Mucosa of stomach (tissue), 1 donor: ENCODE data around the gene ZNF726.
"Not testable (repeated sequence)": the region's sequence is repeated elsewhere in the genome, so short reads cannot be mapped to it uniquely, and the experiment has no call there.

Source experiments
- H3K27me3 ChIP-seq: one replicate; pipeline ENCODE4 v1.7.0; 2013; ENCODE audit warnings: mild to moderate bottlenecking, low read length; ENCODE audit not compliant: control insufficient read depth, insufficient read depth
- H3K36me3 ChIP-seq: one replicate; pipeline ENCODE4 v1.7.0; 2013; ENCODE audit warnings: low read length; ENCODE audit not compliant: control insufficient read depth, insufficient read depth
- H3K4me1 ChIP-seq: one replicate; pipeline ENCODE4 v1.7.0; 2013; ENCODE audit warnings: mild to moderate bottlenecking, low read length; ENCODE audit not compliant: control insufficient read depth, insufficient read depth
- H3K4me3 ChIP-seq: one replicate; pipeline ENCODE4 v1.7.0; 2013; ENCODE audit warnings: low read length
- H3K9ac ChIP-seq: one replicate; pipeline ENCODE4 v1.7.0; 2013; ENCODE audit warnings: mild to moderate bottlenecking, low read length, moderate library complexity
- H3K9me3 ChIP-seq: one replicate; pipeline ENCODE4 v1.7.0; 2013; ENCODE audit warnings: mild to moderate bottlenecking, low read length, moderate library complexity; ENCODE audit not compliant: control insufficient read depth
- donor health status: Pancreatic carcinoma.

ZNF726 gene

GRCh38 chr19:23914402-23915286 lies at the start of gene ZNF726:
ZNF726 (plus strand) TSS chr19:23914886; CDS start chr19:23914995, 109 bp downstream.
- Histone ChIP-seq H3K36me3 (no peaks in the 10 kb centered on the region), H3K4me3 (peak within 1 kb of the TSS; percentile 69), H3K9me3 (no peaks in the 10 kb centered on the region), H3K27me3 (no peaks in the 10 kb centered on the region), H3K9ac (peak within 1 kb of the TSS; percentile 74), H3K4me1 (no peaks in the 10 kb centered on the region)

DNA sequence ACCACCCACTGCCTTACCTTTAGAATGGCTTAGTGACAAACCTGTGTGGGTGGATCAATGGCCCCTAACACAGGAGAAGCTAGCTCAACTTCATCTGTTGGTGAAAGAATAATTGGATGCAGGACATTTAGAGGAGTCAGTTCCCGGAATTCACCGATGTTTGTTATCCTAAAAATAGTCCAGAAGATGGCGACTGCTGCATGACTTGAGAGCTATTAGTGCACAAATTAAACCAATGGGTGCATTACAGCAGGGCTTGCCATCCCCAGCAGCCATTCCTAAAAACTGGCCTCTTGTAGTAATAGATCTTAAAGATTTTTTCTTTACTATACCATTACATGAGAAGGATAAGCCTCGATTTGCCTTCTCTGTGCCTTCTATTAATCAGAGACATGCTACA lies 46.8 kb upstream of the ZNF726 start:
- Histone ChIP-seq H3K9ac (no peak overlapping the region), H3K4me3 (no peak overlapping the region), H3K27me3 (no peaks in the 10 kb centered on the region), H3K36me3 (no peaks in the 10 kb centered on the region), H3K4me1 (no peaks in the 10 kb centered on the region), H3K9me3 (no peaks in the 10 kb centered on the region)

- H3K4me1 ChIP-seq, result no peaks in the 10 kb centered on the region
- no peaks in the 10 kb centered on the region for H3K9me3 ChIP-seq
- no peak overlapping the region for H3K4me3 ChIP-seq
- H3K9ac ChIP-seq, result no peak overlapping the region
- H3K27me3 ChIP-seq, result no peaks in the 10 kb centered on the region
- H3K36me3 ChIP-seq, result no peaks in the 10 kb centered on the region
Observed at GRCh38 chr19:23868630-23869029, 46.1 kb upstream of the ZNF726 start.

DNA sequence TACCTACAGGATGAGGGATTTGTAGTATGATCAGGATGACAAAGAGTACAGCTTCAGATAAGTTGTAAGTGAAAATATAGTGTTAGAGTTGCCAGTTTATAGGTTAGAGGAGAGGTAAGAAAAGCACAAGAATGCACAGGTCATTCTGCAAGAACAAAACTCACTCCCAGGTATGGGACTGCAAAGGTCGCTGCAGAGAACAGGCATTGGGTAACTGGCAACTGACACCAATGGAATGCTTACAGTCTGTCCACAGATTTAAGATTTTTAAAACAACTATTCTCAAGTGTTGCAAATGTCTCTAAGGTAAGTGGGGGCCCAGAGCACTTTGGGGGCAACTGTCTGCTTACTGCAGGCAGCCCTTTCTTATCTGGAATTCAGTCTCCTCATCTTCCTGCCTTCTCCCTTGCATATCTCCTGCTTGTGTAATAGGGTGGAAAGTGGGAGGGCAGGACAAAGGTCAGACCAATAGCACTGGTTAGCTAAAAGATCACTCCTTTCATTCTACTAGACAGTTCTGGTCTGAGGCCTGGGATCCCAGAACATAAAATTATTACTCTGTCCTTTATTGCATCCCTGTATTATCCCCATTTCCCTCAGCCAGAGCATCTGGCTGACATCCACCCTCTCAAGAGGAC lies 42.3 kb upstream of the ZNF726 start:
- H3K4me3 ChIP-seq, result no peak overlapping the region
- H3K27me3 ChIP-seq, result no peaks in the 10 kb centered on the region

GRCh38 chr19:23876261-23876660 lies 38.4 kb upstream of the ZNF726 start:
- Histone ChIP-seq H3K27me3 (no peaks in the 10 kb centered on the region), H3K9me3 (no peaks in the 10 kb centered on the region), H3K36me3 (no peaks in the 10 kb centered on the region), H3K9ac (no peak overlapping the region), H3K4me3 (no peak overlapping the region), H3K4me1 (no peaks in the 10 kb centered on the region)

More for the DNA sequence above, 42.3 kb upstream of the ZNF726 start:
- Histone ChIP-seq H3K36me3 (no peaks in the 10 kb centered on the region), H3K9ac (no peak overlapping the region), H3K9me3 (no peaks in the 10 kb centered on the region), H3K4me1 (no peaks in the 10 kb centered on the region)

- not testable (repeated sequence) for H3K4me1 ChIP-seq
Observed at GRCh38 chr19:23876756-23877155, 37.9 kb upstream of the ZNF726 start.

DNA sequence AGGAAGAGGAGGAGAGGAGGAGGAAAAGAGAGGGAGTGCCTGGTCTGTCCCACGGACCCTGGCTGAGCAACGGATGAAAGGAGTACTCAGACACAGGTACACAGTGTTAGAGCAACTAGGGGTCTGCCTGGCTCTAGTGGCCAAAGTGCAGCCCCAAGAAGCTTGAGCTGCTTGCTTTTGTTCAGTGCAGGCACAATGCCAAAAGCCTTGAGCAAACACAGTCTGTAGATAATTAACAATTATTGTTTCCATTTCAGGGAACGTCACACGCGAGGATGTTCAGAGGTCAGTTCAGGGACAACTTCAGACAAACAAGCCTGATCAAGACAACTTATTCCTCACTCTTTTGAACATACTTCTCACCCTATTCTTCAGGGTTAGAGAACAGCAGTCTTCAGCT lies 32.2 kb upstream of the ZNF726 start:
- Histone ChIP-seq H3K36me3 (no peaks in the 10 kb centered on the region), H3K4me3 (no peak overlapping the region), H3K4me1 (peaks cover 3% of the 10 kb centered on the region), H3K9me3 (no peaks in the 10 kb centered on the region), H3K27me3 (no peaks in the 10 kb centered on the region), H3K9ac (no peak overlapping the region)

More at GRCh38 chr19:23876756-23877155, 37.9 kb upstream of the ZNF726 start:
- H3K36me3 ChIP-seq, H3K4me3 ChIP-seq, H3K9me3 ChIP-seq, H3K9ac ChIP-seq, H3K27me3 ChIP-seq: not testable (repeated sequence)

DNA sequence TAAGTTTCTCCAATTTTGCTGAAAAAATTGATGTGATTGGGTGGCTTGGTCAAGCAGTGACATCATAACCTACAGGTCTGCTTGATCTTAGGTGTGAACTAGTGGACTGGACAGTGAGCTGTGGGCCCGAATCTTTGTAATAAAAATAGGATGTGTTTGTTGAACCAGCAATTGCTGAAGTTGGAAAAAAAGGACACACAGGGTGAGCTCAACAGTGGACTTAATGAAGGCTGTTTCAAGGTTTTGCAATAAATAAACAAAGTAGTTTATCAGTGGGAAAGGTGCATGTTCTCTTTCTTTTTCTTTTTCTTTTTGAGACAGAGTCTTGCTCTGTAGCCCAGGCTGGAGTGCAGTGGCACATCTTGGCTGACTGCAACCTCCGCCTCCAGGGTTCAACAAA lies 30.3 kb upstream of the ZNF726 start:
- Histone ChIP-seq H3K36me3 (no peaks in the 10 kb centered on the region), H3K9me3 (no peaks in the 10 kb centered on the region), H3K4me1 (peaks cover 3% of the 10 kb centered on the region), H3K4me3 (no peak overlapping the region), H3K27me3 (no peaks in the 10 kb centered on the region), H3K9ac (no peak overlapping the region)

DNA sequence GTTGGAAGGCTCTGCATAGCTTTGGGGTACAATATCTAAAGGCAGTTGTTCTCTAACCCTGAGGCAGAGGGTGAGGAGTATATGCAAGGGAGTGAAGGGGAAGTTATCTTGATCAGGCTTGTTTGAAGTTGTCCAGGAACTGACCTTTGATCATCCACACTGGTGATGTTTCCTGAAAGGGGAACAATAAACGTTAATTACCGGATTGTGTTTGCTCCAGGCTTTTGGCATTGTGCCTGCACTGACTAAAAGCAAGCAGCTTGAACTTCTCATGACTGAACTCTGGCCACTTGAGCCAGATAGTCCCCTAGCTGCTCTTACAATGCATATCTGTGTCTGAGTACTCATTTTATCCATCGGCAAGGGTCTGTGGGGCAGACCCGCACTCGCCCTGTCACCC lies 27.0 kb upstream of the ZNF726 start:
- no peaks in the 10 kb centered on the region for H3K9me3 ChIP-seq
- H3K36me3 ChIP-seq, result no peaks in the 10 kb centered on the region
- no peaks in the 10 kb centered on the region for H3K27me3 ChIP-seq
- H3K9ac ChIP-seq, result no peak overlapping the region
- no peak overlapping the region for H3K4me3 ChIP-seq
- H3K4me1 ChIP-seq, result no peaks in the 10 kb centered on the region

- not testable (repeated sequence) for H3K36me3 ChIP-seq, H3K4me3 ChIP-seq, H3K4me1 ChIP-seq, H3K9me3 ChIP-seq, H3K9ac ChIP-seq, H3K27me3 ChIP-seq
Observed at GRCh38 chr19:23896096-23896495, 18.6 kb upstream of the ZNF726 start.

DNA sequence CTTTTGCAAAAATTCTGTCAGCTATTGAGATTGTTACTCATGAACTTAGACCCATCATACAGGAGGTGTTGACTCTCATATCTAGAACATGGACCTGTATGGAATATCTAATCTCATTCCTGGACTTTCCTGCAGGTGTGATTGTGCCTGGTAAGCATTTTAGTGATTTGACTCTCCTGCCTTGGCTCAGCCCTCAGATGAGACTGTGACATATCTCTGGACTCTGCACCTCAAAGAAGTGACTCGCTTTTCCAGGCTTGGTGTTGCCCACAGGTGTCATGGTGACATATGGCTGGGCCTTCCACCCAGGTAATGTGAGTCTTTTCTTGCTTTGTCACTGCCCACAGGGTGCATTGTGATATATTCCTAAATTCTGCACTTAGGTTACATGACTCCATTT lies 17.8 kb upstream of the ZNF726 start:
- H3K9ac ChIP-seq, result no peak overlapping the region

DNA sequence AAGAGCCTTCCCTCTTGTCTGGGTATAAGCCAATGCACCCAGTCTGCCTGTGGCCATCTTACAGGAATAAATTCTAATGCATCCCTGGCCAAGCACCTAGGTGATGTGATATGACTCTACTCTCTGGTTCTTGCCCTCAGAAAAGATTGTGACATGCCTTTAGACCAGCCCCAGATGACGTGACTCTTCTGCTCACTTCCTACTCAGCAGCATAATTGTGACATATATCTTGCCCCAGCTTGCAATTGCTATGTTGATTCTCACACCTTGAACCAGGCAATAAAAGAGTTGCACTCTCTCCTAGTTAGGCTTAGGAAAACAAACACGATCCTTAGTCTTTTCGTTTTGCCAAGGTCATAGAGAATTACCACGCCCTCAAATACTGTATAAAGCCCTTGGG lies 13.3 kb upstream of the ZNF726 start:
- H3K36me3 ChIP-seq, result no peaks in the 10 kb centered on the region
- H3K4me1 ChIP-seq, result no peaks in the 10 kb centered on the region
- no peaks in the 10 kb centered on the region for H3K27me3 ChIP-seq
- H3K9me3 ChIP-seq, result peaks cover 8% of the 10 kb centered on the region
- H3K9ac ChIP-seq, result no peak overlapping the region
- H3K4me3 ChIP-seq, result no peak overlapping the region

More for the DNA sequence above, 17.8 kb upstream of the ZNF726 start:
- H3K27me3 ChIP-seq, result no peaks in the 10 kb centered on the region
- no peak overlapping the region for H3K4me3 ChIP-seq
- no peaks in the 10 kb centered on the region for H3K9me3 ChIP-seq
- no peaks in the 10 kb centered on the region for H3K36me3 ChIP-seq
- H3K4me1 ChIP-seq, result no peaks in the 10 kb centered on the region
